KBM-7 (cell line): ENCODE data around the gene BAG5.
A peak's percentile ranks its signal among the peaks of the same experiment; 100 is the strongest.
"Not testable (repeated sequence)": the region's sequence is repeated elsewhere in the genome, so short reads cannot be mapped to it uniquely, and the experiment has no call there.

ENCODE experiments used
- DNase-seq: peaks from one replicate; pipeline ENCODE4 v3.0.0-alpha.2; 2015
- in situ Hi-C: fragments of 300-500 bp; cut with MboI; formaldehyde crosslinking; loops from 2 replicates; pipeline ENCODE4 v1.14.3; 2020; ENCODE audit warnings: low sequenced_read_pairs, low pct_unique_long_range_greater_than_20kb, mixed read lengths

Gene BAG5

GRCh38 chr14:103527408-103528145 is 34.9 kb downstream of the BAG5 start:
- no peak for DNase-seq
- in situ Hi-C loops: no loop called here

DNA sequence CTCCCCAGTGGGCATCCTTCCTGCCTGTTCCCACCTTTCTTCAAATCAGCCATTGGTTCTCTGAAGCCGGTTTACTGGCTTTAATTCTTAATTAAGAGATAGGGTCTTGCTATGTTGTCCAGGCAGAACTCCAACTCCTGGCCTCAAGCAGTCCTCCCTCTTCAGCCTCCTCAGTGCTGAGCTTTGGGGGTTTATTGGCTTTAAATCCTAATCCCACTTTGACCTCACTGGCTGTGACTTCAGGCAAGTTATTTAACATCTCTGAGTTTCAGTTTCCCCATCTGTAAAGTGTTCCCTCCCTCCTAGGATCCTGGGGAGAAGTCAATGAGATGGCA is 35.6 kb downstream of the BAG5 start:
- DNase-seq: no peak
- in situ Hi-C loops: no loop called here

GRCh38 chr14:103526247-103526913 is 36.1 kb downstream of the BAG5 start:
- peak; percentile 62 for DNase-seq
- in situ Hi-C loops: no loop called here

- DNase-seq: peak; percentile 18
- in situ Hi-C loops: not testable (repeated sequence)
Observed at GRCh38 chr14:103525430-103526246, 36.8 kb downstream of the BAG5 start.

DNA sequence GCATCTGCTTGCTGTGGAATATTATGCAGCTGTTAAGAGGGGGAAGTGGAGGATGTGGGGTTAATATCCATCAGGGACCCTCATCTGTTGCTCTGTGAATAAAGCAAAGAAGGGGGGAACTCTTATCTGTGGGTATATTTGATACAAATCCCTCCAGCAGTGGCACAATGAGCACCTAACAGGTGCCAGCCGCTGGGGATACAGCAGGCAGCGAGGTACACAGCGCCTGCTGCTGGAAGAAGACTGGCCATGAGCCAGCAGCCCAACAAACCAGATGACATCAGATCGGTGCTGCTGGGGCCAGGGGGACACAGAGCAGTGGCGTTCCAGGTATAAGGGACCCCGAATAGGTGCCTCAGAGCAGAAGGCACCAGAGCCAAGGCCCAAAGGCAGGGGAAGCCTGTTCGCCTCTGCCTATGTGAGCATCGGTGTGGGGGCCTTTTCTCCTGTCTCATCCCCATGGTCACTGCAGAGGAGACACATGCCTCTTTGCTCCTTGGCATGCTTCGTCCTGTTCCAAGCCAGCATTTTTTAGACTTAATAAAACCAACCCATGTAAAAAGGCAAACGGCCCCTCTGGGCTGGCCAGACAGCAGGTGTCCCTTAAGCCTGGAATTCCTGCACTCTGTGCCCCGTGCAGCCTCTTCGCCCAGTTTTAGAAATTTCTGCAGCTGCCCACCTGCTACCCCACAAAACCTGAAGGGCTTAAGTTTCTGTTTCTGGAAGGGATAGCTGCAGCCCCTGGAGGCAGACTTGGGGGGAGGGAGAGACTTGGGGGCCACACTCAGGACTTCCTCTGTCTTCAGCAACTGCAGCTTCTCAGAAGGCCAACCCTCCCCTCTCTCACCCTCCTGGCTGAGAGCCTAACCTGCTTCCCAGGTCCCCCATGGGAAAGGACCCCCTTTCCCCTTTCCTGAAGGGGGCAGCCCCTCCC is 38.2 kb downstream of the BAG5 start:
- no peak for DNase-seq
- in situ Hi-C loops: no loop called here

DNA sequence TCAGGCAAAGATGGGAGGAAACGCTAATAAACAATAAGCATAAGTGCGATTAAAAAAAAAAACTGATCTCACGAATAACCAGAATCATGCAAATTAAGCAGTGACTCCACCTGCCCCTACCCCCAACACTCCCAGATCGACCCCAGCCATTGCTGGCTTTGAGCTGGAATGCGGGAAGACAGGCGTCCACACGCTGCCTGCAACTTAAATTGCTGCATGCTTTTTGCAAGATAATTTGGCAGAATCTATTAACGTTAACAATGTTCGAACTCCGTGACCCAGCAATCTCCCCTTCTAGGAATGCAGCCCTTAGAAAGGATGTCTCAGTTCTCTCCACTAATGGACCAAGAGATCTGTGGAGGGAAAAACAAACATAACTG is 38.9 kb downstream of the BAG5 start:
- DNase-seq: no peak

DNA sequence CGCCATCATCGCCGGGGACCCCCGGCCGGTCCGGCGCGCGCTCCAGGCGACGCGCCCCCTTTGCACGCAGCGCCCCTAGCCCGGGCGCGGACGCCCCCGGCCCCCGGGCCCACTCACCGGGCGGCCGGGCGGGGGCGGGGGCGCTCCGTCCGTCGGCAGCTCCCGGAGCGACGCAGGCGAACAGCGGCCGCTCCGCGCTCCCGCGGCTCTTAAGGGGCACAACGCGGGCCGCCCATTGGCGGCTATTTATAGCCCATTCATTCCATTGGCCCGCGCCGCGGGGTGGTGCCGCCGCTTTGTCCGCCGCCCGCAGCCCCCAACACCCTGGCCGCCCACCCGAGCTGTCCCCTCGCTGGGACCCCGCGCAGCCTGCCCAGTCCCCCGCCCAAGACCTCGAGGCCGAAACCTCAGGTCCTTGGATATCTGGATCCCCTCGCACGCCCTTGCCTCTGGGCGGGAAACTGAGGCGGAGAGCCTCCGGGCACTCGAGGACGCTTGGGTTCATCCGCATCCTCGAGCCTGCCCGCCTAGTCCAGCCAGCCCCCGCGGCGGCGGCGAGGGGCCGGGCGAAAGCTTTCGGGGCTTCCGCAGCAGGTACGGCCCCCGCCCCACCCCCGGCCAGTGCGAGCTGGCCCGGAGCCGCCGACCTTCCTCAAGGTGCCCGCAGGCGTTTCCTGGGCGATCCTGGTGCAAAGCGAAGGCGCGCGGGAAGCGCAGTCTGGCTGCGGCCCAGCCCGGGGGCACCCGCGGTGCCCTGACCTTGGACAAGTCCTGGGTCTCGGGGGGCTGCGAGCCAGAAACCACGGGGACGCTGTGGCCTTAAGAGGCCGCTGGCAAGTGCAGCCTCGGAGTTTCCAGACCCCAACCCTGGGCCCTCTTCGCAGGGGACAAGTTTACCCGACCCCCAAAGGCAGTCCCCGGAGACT is 39.5 kb downstream of the BAG5 start, which contains the start of gene CKB:
Gene CKB, minus strand, starts transcription at position 182 of the 926 bp plus-strand sequence. CDS start 337 bp downstream, outside the sequence.
- DNase-seq: peak; percentile 57
- in situ Hi-C loops: no loop called here

More for the DNA sequence above, 38.9 kb downstream of the BAG5 start:
- in situ Hi-C loops: no loop called here

GRCh38 chr14:103521951-103522563 is 40.4 kb downstream of the BAG5 start:
- in situ Hi-C loops: no loop called here
- peak; percentile 23 for DNase-seq

- in situ Hi-C loops: no loop called here
- peak; percentile 29 for DNase-seq
Observed at GRCh38 chr14:103521438-103521950, 41.0 kb downstream of the BAG5 start.

- in situ Hi-C loops: no loop called here
- peak; percentile 90 for DNase-seq
Observed at GRCh38 chr14:103520657-103521437, 41.6 kb downstream of the BAG5 start.

DNA sequence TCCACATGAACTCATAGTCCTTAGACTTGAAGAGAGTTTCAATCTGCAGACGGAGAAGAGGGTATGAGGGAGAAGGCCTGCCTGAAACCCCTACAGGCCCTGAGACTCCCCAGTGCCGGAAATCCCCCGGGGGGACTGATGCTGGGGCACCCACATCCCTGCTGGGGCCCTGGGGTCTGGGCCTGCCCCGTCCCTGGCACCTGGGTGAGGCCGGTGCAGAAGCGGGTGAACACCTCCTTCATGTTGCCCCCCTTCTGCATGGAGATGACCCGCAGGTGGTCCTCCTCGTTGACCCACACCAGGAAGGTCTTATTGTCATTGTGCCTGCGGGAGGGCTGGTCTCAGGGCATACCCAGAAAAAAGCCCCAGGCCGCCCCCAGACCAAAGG is 42.2 kb downstream of the BAG5 start:
- DNase-seq: no peak
- in situ Hi-C loops: no loop called here

DNA sequence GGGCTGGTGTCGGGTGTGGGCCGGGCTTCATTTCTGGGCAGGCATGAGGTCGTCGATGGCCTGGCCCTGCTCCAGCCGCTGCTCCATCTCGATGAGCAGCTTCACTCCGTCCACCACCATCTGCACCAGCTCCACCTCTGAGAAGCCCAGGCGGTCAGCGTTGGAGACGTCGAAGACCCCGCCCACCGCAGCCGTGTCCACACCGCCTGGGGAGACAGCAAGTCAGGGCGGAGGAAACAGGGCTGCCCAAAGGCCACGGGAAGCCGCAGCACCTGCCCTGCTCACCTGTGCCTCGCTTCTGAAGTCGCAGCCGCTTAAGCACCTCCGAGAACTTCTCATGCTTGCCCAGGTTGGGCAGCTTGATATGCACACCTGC is 42.6 kb downstream of the BAG5 start:
- DNase-seq: no peak
- in situ Hi-C loops: no loop called here

GRCh38 chr14:103519043-103519836 is 43.2 kb downstream of the BAG5 start:
- in situ Hi-C loops: no loop called here
- DNase-seq: peak; percentile 88

- in situ Hi-C loops: no loop called here
- DNase-seq: peak; percentile 61
Observed at GRCh38 chr14:103518422-103519042, 43.9 kb downstream of the BAG5 start.

DNA sequence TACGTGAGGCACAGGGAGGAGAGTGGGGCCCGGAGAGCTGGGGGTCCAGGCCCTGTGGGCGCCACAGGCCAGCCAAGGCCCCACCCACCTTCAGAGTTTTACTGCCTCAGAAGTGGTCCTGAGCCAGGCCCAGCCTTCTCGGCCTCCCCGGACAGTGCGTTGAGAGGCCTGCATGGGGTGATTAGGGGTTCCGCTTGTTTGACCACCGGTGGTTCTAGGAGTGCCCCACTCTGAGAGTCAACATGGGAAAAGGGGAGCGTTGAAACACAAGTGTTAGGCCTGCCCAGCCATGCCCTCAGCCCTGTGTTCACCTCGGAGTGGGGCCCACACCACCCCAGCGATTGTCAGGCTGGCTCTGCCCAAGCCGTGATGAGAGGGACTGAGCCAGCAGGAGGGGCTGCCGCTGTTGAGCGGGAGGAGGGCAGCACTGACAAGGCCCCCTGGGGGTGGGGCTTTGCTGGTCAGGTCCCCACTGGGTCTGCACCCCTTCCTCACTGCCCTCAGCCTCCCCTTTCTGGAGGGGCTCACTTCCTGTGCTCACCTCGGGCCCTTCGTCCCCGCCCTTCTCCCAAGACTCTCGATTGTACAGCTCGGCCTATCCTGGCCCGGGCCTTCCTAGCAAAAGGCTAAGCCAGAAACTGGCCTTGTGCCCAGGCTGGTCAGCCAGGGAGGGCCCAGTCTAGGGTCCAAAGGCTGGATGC is 44.6 kb downstream of the BAG5 start:
- no peak for DNase-seq
- in situ Hi-C loops: no loop called here
